DOHH2 (cell line): ENCODE measurements around the gene NRF1.
"Not testable (repeated sequence)": the region's sequence is repeated elsewhere in the genome, so short reads cannot be mapped to it uniquely, and the experiment has no call there.

Source experiments
- H3F3A ChIP-seq: fragments of 200-600 bp; sonication (generic), shearing (Covaris generic); 2 replicates; pipeline ENCODE4 v1.6.0; 2016; ENCODE audit warnings: antibody characterized with exemption, mild to moderate bottlenecking; ENCODE audit not compliant: control insufficient read depth, insufficient read depth
- H3K27ac ChIP-seq: fragments of 200-600 bp; sonication (generic); 2 replicates; pipeline ENCODE4 v1.5.1; 2014; ENCODE audit warnings: low read depth, mild to moderate bottlenecking, low read length, moderate library complexity
- H3K27me3 ChIP-seq: fragments of 200-600 bp; sonication (generic); 2 replicates; pipeline ENCODE4 v1.6.1; 2014; ENCODE audit warnings: mild to moderate bottlenecking, low read length, mixed read lengths; ENCODE audit not compliant: control insufficient read depth
- H3K36me3 ChIP-seq: fragments of 200-600 bp; sonication (generic); 2 replicates; pipeline ENCODE4 v1.6.1; 2014; ENCODE audit warnings: mild to moderate bottlenecking, low read length, moderate library complexity, mixed read lengths; ENCODE audit not compliant: control insufficient read depth
- H3K4me1 ChIP-seq: fragments of 200-600 bp; sonication (generic); 2 replicates; pipeline ENCODE4 v1.6.1; 2014; ENCODE audit warnings: mild to moderate bottlenecking, low read length, mixed read lengths; ENCODE audit not compliant: control insufficient read depth
- H3K4me2 ChIP-seq: fragments of 200-600 bp; sonication (generic); 2 replicates; pipeline ENCODE4 v1.6.0; 2014; ENCODE audit warnings: mild to moderate bottlenecking, low read length, moderate library complexity
- H3K4me3 ChIP-seq: fragments of 200-600 bp; sonication (generic); 2 replicates; pipeline ENCODE4 v1.5.1; 2014; ENCODE audit warnings: mild to moderate bottlenecking, low read length, mixed read lengths
- H3K79me2 ChIP-seq: fragments of 200-600 bp; sonication (generic); 2 replicates; pipeline ENCODE4 v1.6.1; 2014; ENCODE audit warnings: mild to moderate bottlenecking, low read length, mixed read lengths; ENCODE audit not compliant: control insufficient read depth
- H3K9me2 ChIP-seq: fragments of 200-600 bp; sonication (generic); replicated peaks from 2 replicates; pipeline ENCODE4 v1.6.1; 2014; ENCODE audit warnings: mild to moderate bottlenecking, low read length, mixed read lengths; ENCODE audit not compliant: control insufficient read depth
- H3K9me3 ChIP-seq: fragments of 200-600 bp; sonication (generic); 2 replicates; pipeline ENCODE4 v1.6.1; 2014; ENCODE audit warnings: antibody characterized with exemption, low read length, mixed read lengths; ENCODE audit not compliant: control insufficient read depth, insufficient read depth
- H4K20me1 ChIP-seq: fragments of 200-600 bp; sonication (generic); 2 replicates; pipeline ENCODE4 v1.6.0; 2014; ENCODE audit warnings: low read depth, mild to moderate bottlenecking, antibody characterized with exemption, low read length, moderate library complexity; ENCODE audit not compliant: control insufficient read depth, insufficient read depth
- EZH2phosphoT487 ChIP-seq: fragments of 200-600 bp; sonication (generic); IDR thresholded peaks from 2 replicates; pipeline ENCODE4 v1.6.1; 2017; ENCODE audit warnings: borderline replicate concordance, mild to moderate bottlenecking, antibody characterized with exemption, low read length, moderate library complexity, mixed read lengths
- TF ChIP-seq, protein P1 (sequence below): fragments of 200-600 bp; sonication (generic); IDR thresholded peaks from one replicate; pipeline ENCODE4 v1.5.1; 2014; ENCODE audit warnings: antibody characterized with exemption, mild to moderate bottlenecking, low read depth, low read length; ENCODE audit not compliant: poor library complexity, severe bottlenecking

The NRF1 gene

DNA sequence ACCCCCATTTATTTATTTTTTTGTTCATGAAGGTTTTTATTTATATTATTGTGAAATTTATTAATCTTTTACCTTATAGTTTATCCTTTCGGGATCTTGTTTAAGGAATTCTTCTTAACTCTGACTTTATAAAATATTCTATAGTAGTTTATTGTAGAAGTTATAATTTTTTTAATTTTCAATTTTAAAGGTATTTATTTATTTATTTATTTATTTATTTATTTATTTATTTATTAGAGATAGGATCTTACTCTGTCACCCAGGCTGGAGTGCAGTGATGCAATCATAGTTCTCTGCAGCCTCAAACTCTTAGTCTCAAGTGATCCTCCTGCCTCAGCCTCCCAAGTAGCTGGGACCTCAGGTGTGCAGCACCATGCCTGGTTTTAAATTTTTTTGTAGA is 56.0 kb downstream of the NRF1 start:
- Histone ChIP-seq H3F3A (no peaks in the 10 kb centered on the region), H3K27me3 (no peaks in the 10 kb centered on the region), H3K9me2 (no peaks in the 10 kb centered on the region), H3K79me2 (no peaks in the 10 kb centered on the region), H3K9me3 (no peaks in the 10 kb centered on the region), H3K4me1 (0 out of 2 replicates have a peak, but pooled peaks cover 3% of the 10 kb centered on the region), H3K4me2 (no peak overlapping the region), H4K20me1 (no peaks in the 10 kb centered on the region), H3K4me3 (no peak overlapping the region), H3K36me3 (peaks cover 16% of the 10 kb centered on the region), H3K27ac (no peak overlapping the region)
- TF ChIP-seq, protein P1, sequence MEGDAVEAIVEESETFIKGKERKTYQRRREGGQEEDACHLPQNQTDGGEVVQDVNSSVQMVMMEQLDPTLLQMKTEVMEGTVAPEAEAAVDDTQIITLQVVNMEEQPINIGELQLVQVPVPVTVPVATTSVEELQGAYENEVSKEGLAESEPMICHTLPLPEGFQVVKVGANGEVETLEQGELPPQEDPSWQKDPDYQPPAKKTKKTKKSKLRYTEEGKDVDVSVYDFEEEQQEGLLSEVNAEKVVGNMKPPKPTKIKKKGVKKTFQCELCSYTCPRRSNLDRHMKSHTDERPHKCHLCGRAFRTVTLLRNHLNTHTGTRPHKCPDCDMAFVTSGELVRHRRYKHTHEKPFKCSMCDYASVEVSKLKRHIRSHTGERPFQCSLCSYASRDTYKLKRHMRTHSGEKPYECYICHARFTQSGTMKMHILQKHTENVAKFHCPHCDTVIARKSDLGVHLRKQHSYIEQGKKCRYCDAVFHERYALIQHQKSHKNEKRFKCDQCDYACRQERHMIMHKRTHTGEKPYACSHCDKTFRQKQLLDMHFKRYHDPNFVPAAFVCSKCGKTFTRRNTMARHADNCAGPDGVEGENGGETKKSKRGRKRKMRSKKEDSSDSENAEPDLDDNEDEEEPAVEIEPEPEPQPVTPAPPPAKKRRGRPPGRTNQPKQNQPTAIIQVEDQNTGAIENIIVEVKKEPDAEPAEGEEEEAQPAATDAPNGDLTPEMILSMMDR = no peak
- no peak for TF ChIP-seq EZH2phosphoT487

DNA sequence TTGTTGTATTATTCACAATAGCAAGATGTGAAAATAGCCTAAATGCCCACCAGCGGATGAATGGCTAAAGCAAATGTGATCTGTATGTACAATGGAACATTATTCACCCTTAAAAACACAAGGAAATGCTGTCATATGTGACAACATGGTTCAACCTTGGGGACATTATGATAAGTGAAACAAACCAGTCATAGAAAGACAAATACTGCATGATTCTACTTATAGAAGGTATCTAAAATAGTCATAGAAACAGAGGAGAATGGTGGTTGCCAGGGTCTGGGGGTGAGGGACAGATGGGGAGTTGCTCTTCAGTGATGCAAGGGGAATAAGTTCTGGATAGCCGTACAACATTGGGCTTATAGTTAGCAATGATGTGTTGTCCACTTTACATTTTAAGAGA is 58.4 kb downstream of the NRF1 start:
- H3K36me3 ChIP-seq = peaks cover 33% of the 10 kb centered on the region
- H3K27me3 ChIP-seq = no peaks in the 10 kb centered on the region
- no peak overlapping the region for H3K27ac ChIP-seq
- H3K4me3 ChIP-seq = no peak overlapping the region
- H3K79me2 ChIP-seq = no peaks in the 10 kb centered on the region
- H3K9me2 ChIP-seq = no peaks in the 10 kb centered on the region
- H3K4me1 ChIP-seq = no peaks in the 10 kb centered on the region
- TF ChIP-seq EZH2phosphoT487 = no peak
- TF ChIP-seq, protein P1 = no peak
- no peaks in the 10 kb centered on the region for H4K20me1 ChIP-seq
- H3K4me2 ChIP-seq = no peak overlapping the region
- H3F3A ChIP-seq = no peaks in the 10 kb centered on the region
- no peaks in the 10 kb centered on the region for H3K9me3 ChIP-seq

DNA sequence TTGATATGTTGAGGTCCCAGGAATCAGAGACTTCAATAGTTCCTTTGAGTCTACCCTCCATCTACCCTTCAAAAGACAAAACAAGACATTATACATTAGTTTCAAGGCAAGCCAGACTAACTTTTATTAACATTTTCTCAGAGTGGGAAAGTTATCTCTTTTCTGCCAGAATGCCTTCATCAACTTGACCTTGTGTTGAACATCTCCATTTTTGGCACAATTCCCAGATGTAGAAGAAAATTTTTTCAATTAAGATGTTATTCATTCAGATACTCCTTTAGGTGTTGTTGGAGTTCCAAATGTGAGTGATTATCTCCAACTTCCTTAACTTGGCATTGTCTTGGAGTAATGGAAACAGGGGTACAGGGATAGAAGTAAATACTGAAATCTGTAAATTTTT is 59.1 kb downstream of the NRF1 start:
- no peak for TF ChIP-seq EZH2phosphoT487
- Histone ChIP-seq H3F3A (no peaks in the 10 kb centered on the region), H3K4me2 (no peak overlapping the region), H3K9me2 (no peaks in the 10 kb centered on the region), H3K4me3 (no peak overlapping the region), H3K79me2 (no peaks in the 10 kb centered on the region), H4K20me1 (no peaks in the 10 kb centered on the region), H3K36me3 (peaks cover 40% of the 10 kb centered on the region), H3K27me3 (no peaks in the 10 kb centered on the region), H3K27ac (no peak overlapping the region), H3K9me3 (no peaks in the 10 kb centered on the region), H3K4me1 (no peaks in the 10 kb centered on the region)

DNA sequence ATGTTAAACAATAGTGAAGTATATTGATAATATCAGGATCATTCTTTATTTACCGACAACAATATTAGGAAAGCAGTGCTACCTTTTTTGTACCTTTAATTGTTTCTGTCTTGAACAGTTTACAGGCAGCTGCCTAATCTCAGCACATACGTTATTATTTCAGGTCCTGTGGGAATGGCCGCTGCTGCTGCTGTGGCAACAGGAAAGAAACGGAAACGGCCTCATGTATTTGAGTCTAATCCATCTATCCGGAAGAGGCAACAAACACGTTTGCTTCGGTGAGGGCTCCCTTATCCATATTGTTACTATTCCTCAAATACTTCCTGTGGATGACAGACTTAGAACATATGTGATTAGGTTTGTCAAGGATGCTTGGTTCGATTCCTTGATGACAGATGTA is 59.7 kb downstream of the NRF1 start:
- Histone ChIP-seq H3K9me2 (no peaks in the 10 kb centered on the region), H3K4me2 (no peak overlapping the region), H3K9me3 (no peaks in the 10 kb centered on the region), H3K36me3 (peaks cover 46% of the 10 kb centered on the region), H3K4me3 (no peak overlapping the region), H3K4me1 (no peaks in the 10 kb centered on the region), H3F3A (no peaks in the 10 kb centered on the region), H3K27ac (no peak overlapping the region), H3K27me3 (no peaks in the 10 kb centered on the region), H3K79me2 (no peaks in the 10 kb centered on the region), H4K20me1 (no peaks in the 10 kb centered on the region)
- TF ChIP-seq EZH2phosphoT487 = no peak
- TF ChIP-seq, protein P1 = no peak

DNA sequence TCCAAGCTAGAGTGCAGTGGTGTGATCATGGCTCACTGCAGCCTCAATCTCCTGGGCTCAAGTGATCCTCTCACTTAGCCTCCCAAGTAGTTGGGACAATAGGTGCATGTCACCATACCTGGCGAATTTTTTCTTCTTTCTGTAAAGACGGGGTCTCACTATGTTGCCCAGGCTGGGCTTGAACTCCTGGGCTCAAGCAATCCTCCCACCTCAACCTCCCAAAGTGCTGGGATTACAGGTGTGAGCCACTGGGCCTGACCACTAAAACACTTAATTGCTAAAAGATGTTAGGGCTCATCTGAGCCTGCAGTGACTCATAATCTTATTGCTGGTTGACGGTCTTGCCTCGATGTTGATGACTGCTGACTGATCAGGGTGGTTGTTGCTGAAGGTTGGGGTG is 63.0 kb downstream of the NRF1 start:
- not testable (repeated sequence) for H3K9me2 ChIP-seq, H3K27me3 ChIP-seq, H3K4me2 ChIP-seq, H3K27ac ChIP-seq, H3K79me2 ChIP-seq, H3K9me3 ChIP-seq, H3K4me3 ChIP-seq, H3F3A ChIP-seq, H3K4me1 ChIP-seq, H4K20me1 ChIP-seq
- peaks cover 68% of the 10 kb centered on the region for H3K36me3 ChIP-seq
